Trophoblast cell (in vitro differentiated cells and primary cell): ENCODE data around the gene CEBPG.

ENCODE experiments used
- DNase-seq, 2 donors: peaks; one replicate each; pipeline ENCODE4 v3.0.0-alpha.2; 2016
- H2AFZ ChIP-seq: 2 replicates; pipeline ENCODE4 v1.6.1; 2013; ENCODE audit warnings: low read length, moderate library complexity, mild to moderate bottlenecking; ENCODE audit not compliant: insufficient read depth, poor library complexity
- H2AK5ac ChIP-seq: 2 replicates; pipeline ENCODE4 v1.6.1; 2013; ENCODE audit warnings: mild to moderate bottlenecking, low read length
- H2BK120ac ChIP-seq: 2 replicates; pipeline ENCODE4 v1.6.1; 2013; ENCODE audit warnings: low read length, mild to moderate bottlenecking, moderate library complexity; ENCODE audit not compliant: insufficient read depth, poor library complexity
- H2BK12ac ChIP-seq: 2 replicates; pipeline ENCODE4 v1.6.1; 2013; ENCODE audit warnings: mild to moderate bottlenecking, low read length, moderate library complexity
- H2BK5ac ChIP-seq: 2 replicates; pipeline ENCODE4 v1.6.1; 2013; ENCODE audit warnings: low read length, low read depth, moderate library complexity, mild to moderate bottlenecking; ENCODE audit not compliant: poor library complexity
- H3K14ac ChIP-seq: 2 replicates; pipeline ENCODE4 v1.6.1; 2013; ENCODE audit warnings: mild to moderate bottlenecking, low read length
- H3K18ac ChIP-seq: 2 replicates; pipeline ENCODE4 v1.6.1; 2013; ENCODE audit warnings: mild to moderate bottlenecking, low read length
- H3K23ac ChIP-seq: 2 replicates; pipeline ENCODE4 v1.6.1; 2013; ENCODE audit warnings: low read length
- H3K27ac ChIP-seq: 2 replicates; pipeline ENCODE4 v1.5.1; 2013; ENCODE audit warnings: low read depth, mild to moderate bottlenecking, inconsistent platforms, low read length, moderate library complexity
- H3K27me3 ChIP-seq: 2 replicates; pipeline ENCODE4 v1.6.1; 2013; ENCODE audit warnings: inconsistent platforms, mild to moderate bottlenecking, low read length, moderate library complexity; ENCODE audit not compliant: insufficient read depth
- H3K36me3 ChIP-seq, 2 experiments: 1 replicate in 1 of 2; 2 replicates in 1 of 2; pipeline ENCODE4 v1.6.1; 2013; ENCODE audit warnings: low read length in 2 of 2, mild to moderate bottlenecking in 2 of 2, moderate library complexity in 1 of 2; ENCODE audit not compliant: insufficient read depth in 2 of 2, control insufficient read depth in 1 of 2
- H3K4ac ChIP-seq: 2 replicates; pipeline ENCODE4 v1.6.1; 2013; ENCODE audit warnings: low read depth, mild to moderate bottlenecking, low read length, moderate library complexity
- H3K4me1 ChIP-seq, 2 experiments: 1 replicate in 1 of 2; 2 replicates in 1 of 2; pipeline ENCODE4 v1.6.1; 2013; ENCODE audit warnings: low read length in 2 of 2, mild to moderate bottlenecking in 2 of 2, moderate library complexity in 1 of 2; ENCODE audit not compliant: insufficient read depth in 2 of 2, control insufficient read depth in 1 of 2
- H3K4me2 ChIP-seq: 2 replicates; pipeline ENCODE4 v1.6.1; 2013; ENCODE audit warnings: inconsistent platforms, mild to moderate bottlenecking, low read length, moderate library complexity
- H3K4me3 ChIP-seq: 2 replicates; pipeline ENCODE4 v1.5.1; 2013; ENCODE audit warnings: mild to moderate bottlenecking, low read depth, low read length, inconsistent platforms
- H3K79me1 ChIP-seq: one replicate; pipeline ENCODE4 v1.6.1; 2013; ENCODE audit warnings: low read length
- H3K79me2 ChIP-seq: 2 replicates; pipeline ENCODE4 v1.6.1; 2013; ENCODE audit warnings: low read length, mild to moderate bottlenecking; ENCODE audit not compliant: control insufficient read depth, insufficient read depth, poor library complexity
- H3K9ac ChIP-seq: 2 replicates; pipeline ENCODE4 v1.6.1; 2013; ENCODE audit warnings: mild to moderate bottlenecking, low read length
- H3K9me3 ChIP-seq: 2 replicates; pipeline ENCODE4 v1.6.1; 2013; ENCODE audit warnings: low read depth, mild to moderate bottlenecking, control low read depth, inconsistent platforms, low read length; ENCODE audit not compliant: insufficient read depth
- H4K12ac ChIP-seq: 2 replicates; pipeline ENCODE4 v1.6.1; 2013; ENCODE audit warnings: low read depth, mild to moderate bottlenecking, low read length, moderate library complexity
- H4K8ac ChIP-seq: 2 replicates; pipeline ENCODE4 v1.6.1; 2013; ENCODE audit warnings: low read depth, mild to moderate bottlenecking, low read length, moderate library complexity
- H4K91ac ChIP-seq: one replicate; pipeline ENCODE4 v1.6.1; 2013; ENCODE audit warnings: low read depth, mild to moderate bottlenecking, low read length, moderate library complexity
- WGBS: extraction: QIAGEN DNeasy Blood & Tissue Kit; methylation state at CpG from one replicate; pipeline ENCODE4 v1.1.7; 2013; ENCODE audit warnings: missing lambda C conversion rate; ENCODE audit not compliant: insufficient read length, insufficient coverage; ENCODE audit errors: extremely low coverage; 5-methylcytosine and 5-hydroxymethylcytosine counted together

The CEBPG gene

DNA sequence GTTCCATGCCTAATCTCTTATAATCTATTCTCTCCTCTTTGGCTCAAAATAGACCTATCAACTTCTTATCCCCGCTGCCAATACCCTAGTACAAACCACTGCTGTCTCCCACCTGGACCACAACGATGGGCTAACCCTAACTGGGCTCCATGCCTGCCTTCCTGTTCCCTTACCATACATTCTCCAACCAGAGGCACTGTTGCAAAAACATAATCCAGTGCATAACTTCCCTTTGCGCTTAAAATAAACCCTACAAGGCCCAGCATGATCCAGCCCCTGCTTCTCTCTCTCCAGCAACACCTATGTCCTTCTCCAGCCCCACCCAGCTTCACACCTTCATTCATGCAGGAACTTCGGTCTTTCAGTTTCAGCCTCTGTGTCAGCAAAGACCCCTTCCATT, 43.8 kb upstream of the CEBPG start:
- no peak overlapping the region for H3K4me3 ChIP-seq
- no peaks in the 10 kb centered on the region for H3K79me1 ChIP-seq
- H3K23ac ChIP-seq: no peak overlapping the region
- H3K79me2 ChIP-seq: no peaks in the 10 kb centered on the region
- no peak overlapping the region for H4K12ac ChIP-seq
- no peak overlapping the region for H3K18ac ChIP-seq
- H2AFZ ChIP-seq: no peak overlapping the region
- H3K4me2 ChIP-seq: no peak overlapping the region
- no peak overlapping the region for H3K4ac ChIP-seq
- H3K9me3 ChIP-seq: peaks cover 2% of the 10 kb centered on the region
- H2BK5ac ChIP-seq: no peak overlapping the region
- no peak overlapping the region for H2BK12ac ChIP-seq
- WGBS: no CpG with 5 or more reads among the region's 4 CpGs
- DNase-seq: no peak
- H3K27ac ChIP-seq: no peak overlapping the region
- H4K91ac ChIP-seq: no peak overlapping the region
- H3K4me1 ChIP-seq: no peaks in the 10 kb centered on the region
- H3K14ac ChIP-seq: no peak overlapping the region
- no peak overlapping the region for H2AK5ac ChIP-seq
- no peak overlapping the region for H2BK120ac ChIP-seq
- no peaks in the 10 kb centered on the region for H3K36me3 ChIP-seq
- no peaks in the 10 kb centered on the region for H3K27me3 ChIP-seq
- H4K8ac ChIP-seq: no peak overlapping the region
- H3K9ac ChIP-seq: no peak overlapping the region

DNA sequence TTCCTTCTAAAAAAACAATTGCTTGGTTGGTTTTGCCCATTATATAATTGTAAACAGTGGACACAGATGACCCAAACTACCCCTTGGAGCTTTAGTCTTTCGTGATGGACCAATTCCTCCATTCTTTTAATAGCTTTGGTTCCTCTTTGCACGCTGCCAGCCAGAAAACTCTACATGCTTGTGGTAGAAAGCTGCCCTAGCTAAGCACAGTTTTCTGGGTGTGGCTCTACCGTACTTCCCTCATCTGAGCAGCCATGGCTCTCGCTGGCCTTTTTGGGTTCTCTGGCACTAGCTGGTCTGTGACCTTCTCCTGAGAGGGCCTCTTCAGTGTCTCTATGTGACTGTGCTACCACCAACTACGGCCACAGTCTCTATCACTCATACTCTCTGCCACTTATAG, 41.3 kb upstream of the CEBPG start:
- H3K4me1 ChIP-seq: no peaks in the 10 kb centered on the region
- no peak overlapping the region for H3K4me2 ChIP-seq
- no peak overlapping the region for H4K91ac ChIP-seq
- DNase-seq: no peak
- H3K27ac ChIP-seq: no peak overlapping the region
- H3K79me2 ChIP-seq: no peaks in the 10 kb centered on the region
- no peak overlapping the region for H2BK120ac ChIP-seq
- H4K12ac ChIP-seq: no peak overlapping the region
- no peak overlapping the region for H2AK5ac ChIP-seq
- no peaks in the 10 kb centered on the region for H3K79me1 ChIP-seq
- no peaks in the 10 kb centered on the region for H3K36me3 ChIP-seq
- no peak overlapping the region for H2AFZ ChIP-seq
- no peak overlapping the region for H2BK5ac ChIP-seq
- H3K4me3 ChIP-seq: no peak overlapping the region
- no peak overlapping the region for H3K18ac ChIP-seq
- no peak overlapping the region for H3K14ac ChIP-seq
- no peak overlapping the region for H3K9ac ChIP-seq
- H3K27me3 ChIP-seq: no peaks in the 10 kb centered on the region
- H4K8ac ChIP-seq: no peak overlapping the region
- no peak overlapping the region for H3K23ac ChIP-seq
- H3K9me3 ChIP-seq: no peaks in the 10 kb centered on the region
- no CpG with 5 or more reads among the region's 5 CpGs for WGBS
- H3K4ac ChIP-seq: no peak overlapping the region
- H2BK12ac ChIP-seq: no peak overlapping the region

DNA sequence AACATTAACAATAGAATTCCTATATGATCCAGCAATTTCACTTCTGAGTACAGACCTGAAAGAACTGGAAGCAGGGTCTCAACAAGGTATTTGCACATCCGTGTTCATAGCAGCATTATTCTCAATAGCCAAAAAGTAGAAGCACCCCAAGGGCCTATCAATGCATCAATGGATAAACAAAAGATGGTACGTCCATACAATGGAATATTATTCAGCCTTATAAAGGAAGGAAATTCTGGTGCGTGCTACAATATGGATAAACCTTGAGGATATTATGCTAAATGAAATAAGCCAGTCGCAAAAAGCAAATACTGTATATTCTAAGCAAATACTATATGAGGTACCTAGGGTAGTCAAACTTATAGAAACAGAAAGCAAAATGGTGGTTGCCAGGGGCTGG, 40.4 kb upstream of the CEBPG start:
- H3K9ac ChIP-seq: no peak overlapping the region
- no peak overlapping the region for H3K4ac ChIP-seq
- H3K4me1 ChIP-seq: no peaks in the 10 kb centered on the region
- no peak overlapping the region for H4K91ac ChIP-seq
- no peak overlapping the region for H2BK5ac ChIP-seq
- no peaks in the 10 kb centered on the region for H3K9me3 ChIP-seq
- H3K36me3 ChIP-seq: no peaks in the 10 kb centered on the region
- no CpG with 5 or more reads among the region's 4 CpGs for WGBS
- H3K27me3 ChIP-seq: no peaks in the 10 kb centered on the region
- no peak overlapping the region for H3K4me2 ChIP-seq
- H2AK5ac ChIP-seq: no peak overlapping the region
- H4K12ac ChIP-seq: no peak overlapping the region
- H2AFZ ChIP-seq: no peak overlapping the region
- no peak overlapping the region for H3K18ac ChIP-seq
- no peak overlapping the region for H3K27ac ChIP-seq
- no peak for DNase-seq
- H2BK12ac ChIP-seq: no peak overlapping the region
- H3K14ac ChIP-seq: no peak overlapping the region
- no peak overlapping the region for H3K4me3 ChIP-seq
- H4K8ac ChIP-seq: no peak overlapping the region
- no peaks in the 10 kb centered on the region for H3K79me2 ChIP-seq
- H3K23ac ChIP-seq: no peak overlapping the region
- H3K79me1 ChIP-seq: no peaks in the 10 kb centered on the region
- H2BK120ac ChIP-seq: no peak overlapping the region

DNA sequence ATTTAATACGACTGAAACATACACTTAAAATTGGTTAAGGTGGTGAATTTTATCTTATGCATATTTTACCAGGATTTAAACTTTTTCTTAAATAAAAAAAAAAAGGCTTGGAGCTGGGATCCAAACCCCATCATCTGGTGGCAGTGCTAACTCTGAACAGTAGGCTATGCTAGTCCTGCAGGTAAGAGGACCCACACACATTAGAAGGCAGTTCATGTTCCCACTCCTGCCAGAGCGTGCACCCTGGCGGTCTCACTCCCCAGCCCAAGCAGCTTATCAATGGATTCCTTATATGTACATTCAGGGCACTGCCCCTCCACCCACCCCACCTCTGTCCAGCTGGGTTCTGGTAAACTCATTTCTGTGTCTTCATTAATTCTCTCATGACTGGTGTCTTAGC, 39.9 kb upstream of the CEBPG start:
- H3K4ac ChIP-seq: no peak overlapping the region
- no peaks in the 10 kb centered on the region for H3K27me3 ChIP-seq
- H2AFZ ChIP-seq: no peak overlapping the region
- H2BK12ac ChIP-seq: no peak overlapping the region
- no peak overlapping the region for H3K18ac ChIP-seq
- no peak overlapping the region for H3K4me3 ChIP-seq
- H3K27ac ChIP-seq: no peak overlapping the region
- no peak overlapping the region for H4K12ac ChIP-seq
- H3K9ac ChIP-seq: no peak overlapping the region
- H3K4me1 ChIP-seq: no peaks in the 10 kb centered on the region
- H3K79me1 ChIP-seq: no peaks in the 10 kb centered on the region
- no peak for DNase-seq
- H4K8ac ChIP-seq: no peak overlapping the region
- no peak overlapping the region for H3K14ac ChIP-seq
- H2AK5ac ChIP-seq: no peak overlapping the region
- no peak overlapping the region for H2BK5ac ChIP-seq
- no peak overlapping the region for H3K4me2 ChIP-seq
- H3K36me3 ChIP-seq: no peaks in the 10 kb centered on the region
- H3K9me3 ChIP-seq: no peaks in the 10 kb centered on the region
- H4K91ac ChIP-seq: no peak overlapping the region
- no peak overlapping the region for H2BK120ac ChIP-seq
- H3K79me2 ChIP-seq: no peaks in the 10 kb centered on the region
- no CpG with 5 or more reads among the region's 3 CpGs for WGBS
- H3K23ac ChIP-seq: no peak overlapping the region
